ENCODE measurements around the gene CDK12.

GRCh38 chr17:39455919-39456318 is 5.4 kb upstream of the CDK12 start:
- TF ChIP-seq, protein P1, sequence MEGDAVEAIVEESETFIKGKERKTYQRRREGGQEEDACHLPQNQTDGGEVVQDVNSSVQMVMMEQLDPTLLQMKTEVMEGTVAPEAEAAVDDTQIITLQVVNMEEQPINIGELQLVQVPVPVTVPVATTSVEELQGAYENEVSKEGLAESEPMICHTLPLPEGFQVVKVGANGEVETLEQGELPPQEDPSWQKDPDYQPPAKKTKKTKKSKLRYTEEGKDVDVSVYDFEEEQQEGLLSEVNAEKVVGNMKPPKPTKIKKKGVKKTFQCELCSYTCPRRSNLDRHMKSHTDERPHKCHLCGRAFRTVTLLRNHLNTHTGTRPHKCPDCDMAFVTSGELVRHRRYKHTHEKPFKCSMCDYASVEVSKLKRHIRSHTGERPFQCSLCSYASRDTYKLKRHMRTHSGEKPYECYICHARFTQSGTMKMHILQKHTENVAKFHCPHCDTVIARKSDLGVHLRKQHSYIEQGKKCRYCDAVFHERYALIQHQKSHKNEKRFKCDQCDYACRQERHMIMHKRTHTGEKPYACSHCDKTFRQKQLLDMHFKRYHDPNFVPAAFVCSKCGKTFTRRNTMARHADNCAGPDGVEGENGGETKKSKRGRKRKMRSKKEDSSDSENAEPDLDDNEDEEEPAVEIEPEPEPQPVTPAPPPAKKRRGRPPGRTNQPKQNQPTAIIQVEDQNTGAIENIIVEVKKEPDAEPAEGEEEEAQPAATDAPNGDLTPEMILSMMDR (IDR thresholded peaks at IDR 0.05; ENCODE audit: poor library complexity): no peak
- no peak for TF ChIP-seq EZH2 (IDR thresholded peaks at IDR 0.05; ENCODE audit: borderline replicate concordance)

Data from hepatocyte (in vitro differentiated cells).